ENCODE results near the gene NTRK2.

NTRK2 gene

DNA sequence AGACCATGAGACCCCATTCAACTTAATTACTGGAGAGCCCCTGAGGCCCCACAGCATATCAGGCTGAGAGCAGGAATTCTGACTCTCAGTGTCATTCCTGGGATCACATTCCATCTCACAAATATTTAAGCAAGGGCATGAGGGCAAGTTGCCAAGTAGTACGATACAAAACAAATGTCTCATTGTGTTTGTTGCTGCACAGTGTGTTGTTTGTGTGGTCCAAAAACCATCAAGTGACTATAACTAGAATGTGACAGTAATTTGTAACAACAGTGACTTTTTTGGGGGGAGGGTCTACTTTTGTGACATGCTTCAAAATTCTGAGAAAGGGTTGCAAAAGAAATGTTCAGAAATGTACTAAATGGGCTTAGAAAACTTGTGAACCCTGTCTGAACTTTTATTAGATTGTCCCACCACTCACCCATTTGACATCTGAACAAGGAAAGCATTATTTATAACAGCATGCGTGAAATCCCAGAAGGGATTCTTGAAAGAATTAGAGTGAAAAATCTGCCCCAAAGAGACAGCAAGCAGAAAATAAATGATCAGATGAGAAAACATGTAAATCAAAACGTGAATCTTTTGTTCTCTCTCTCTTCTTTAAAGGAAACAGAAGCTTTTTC, 347.0 kb downstream of the NTRK2 start:
- Histone ChIP-seq H3K36me3 (ENCODE audit: insufficient read depth, low read length) (no peaks in the 10 kb centered on the region), H3K4me1 (ENCODE audit: insufficient read depth, low read length) (no peaks in the 10 kb centered on the region), H3K9ac (ENCODE audit: low read depth, low read length) (no peak overlapping the region), H3K27ac (ENCODE audit: low read length) (no peak overlapping the region), H4K20me1 (ENCODE audit: insufficient read depth, low read length) (no peaks in the 10 kb centered on the region), H3K4me3 (ENCODE audit: low read depth in 1 of 2, low read length in 2 of 2) (no peak overlapping the region), H3K4me2 (ENCODE audit: insufficient read depth, low read length) (no peak overlapping the region), H3K79me2 (ENCODE audit: insufficient read depth, low read length) (no peaks in the 10 kb centered on the region), H3K27me3 (ENCODE audit: insufficient read depth, low read length, poor library complexity) (no peaks in the 10 kb centered on the region), H2AFZ (ENCODE audit: low read depth, low read length) (no peak overlapping the region), H3K9me3 (ENCODE audit: insufficient read depth, low read length, severe bottlenecking) (no peaks in the 10 kb centered on the region)
- no peak for DNase-seq
- TF ChIP-seq EZH2 (IDR thresholded peaks at IDR 0.05; ENCODE audit: borderline replicate concordance, low read depth, low read length, severe bottlenecking): no peak
- TF ChIP-seq, protein P1, sequence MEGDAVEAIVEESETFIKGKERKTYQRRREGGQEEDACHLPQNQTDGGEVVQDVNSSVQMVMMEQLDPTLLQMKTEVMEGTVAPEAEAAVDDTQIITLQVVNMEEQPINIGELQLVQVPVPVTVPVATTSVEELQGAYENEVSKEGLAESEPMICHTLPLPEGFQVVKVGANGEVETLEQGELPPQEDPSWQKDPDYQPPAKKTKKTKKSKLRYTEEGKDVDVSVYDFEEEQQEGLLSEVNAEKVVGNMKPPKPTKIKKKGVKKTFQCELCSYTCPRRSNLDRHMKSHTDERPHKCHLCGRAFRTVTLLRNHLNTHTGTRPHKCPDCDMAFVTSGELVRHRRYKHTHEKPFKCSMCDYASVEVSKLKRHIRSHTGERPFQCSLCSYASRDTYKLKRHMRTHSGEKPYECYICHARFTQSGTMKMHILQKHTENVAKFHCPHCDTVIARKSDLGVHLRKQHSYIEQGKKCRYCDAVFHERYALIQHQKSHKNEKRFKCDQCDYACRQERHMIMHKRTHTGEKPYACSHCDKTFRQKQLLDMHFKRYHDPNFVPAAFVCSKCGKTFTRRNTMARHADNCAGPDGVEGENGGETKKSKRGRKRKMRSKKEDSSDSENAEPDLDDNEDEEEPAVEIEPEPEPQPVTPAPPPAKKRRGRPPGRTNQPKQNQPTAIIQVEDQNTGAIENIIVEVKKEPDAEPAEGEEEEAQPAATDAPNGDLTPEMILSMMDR (IDR thresholded peaks at IDR 0.05; ENCODE audit: borderline replicate concordance, extremely low read depth, low read length, poor library complexity, severe bottlenecking): no peak
- ATAC-seq (ENCODE audit: insufficient read depth, low read depth): no peak

DNA sequence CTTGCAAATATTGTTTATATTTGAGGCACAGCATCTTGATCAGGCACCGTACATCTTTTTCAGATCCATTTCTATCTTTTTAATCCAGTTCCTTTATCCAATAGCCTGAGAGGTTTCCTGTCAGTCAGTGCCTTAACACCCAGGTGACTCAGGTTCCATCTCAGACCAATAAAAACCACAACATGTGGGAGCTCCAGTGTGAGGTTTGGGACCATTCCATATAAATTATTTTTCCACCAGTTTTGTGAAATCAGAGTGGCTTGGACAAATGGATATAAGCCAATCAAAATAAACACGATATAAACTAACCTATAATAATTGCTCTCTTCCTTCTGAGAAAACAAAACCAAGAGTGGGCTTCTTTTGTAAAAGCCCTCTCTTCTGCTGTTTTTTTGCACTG, 351.3 kb downstream of the NTRK2 start:
- Histone ChIP-seq H4K20me1 (ENCODE audit: insufficient read depth, low read length) (no peaks in the 10 kb centered on the region), H3K9me3 (ENCODE audit: insufficient read depth, low read length, severe bottlenecking) (no peaks in the 10 kb centered on the region), H3K36me3 (ENCODE audit: insufficient read depth, low read length) (no peaks in the 10 kb centered on the region), H3K9ac (ENCODE audit: low read depth, low read length) (no peak overlapping the region), H3K27ac (ENCODE audit: low read length) (no peak overlapping the region), H2AFZ (ENCODE audit: low read depth, low read length) (no peak overlapping the region), H3K79me2 (ENCODE audit: insufficient read depth, low read length) (no peaks in the 10 kb centered on the region), H3K4me3 (ENCODE audit: low read depth in 1 of 2, low read length in 2 of 2) (no peak overlapping the region), H3K4me1 (ENCODE audit: insufficient read depth, low read length) (no peaks in the 10 kb centered on the region), H3K27me3 (ENCODE audit: insufficient read depth, low read length, poor library complexity) (no peaks in the 10 kb centered on the region), H3K4me2 (ENCODE audit: insufficient read depth, low read length) (no peak overlapping the region)
- DNase-seq (no peak), ATAC-seq (ENCODE audit: insufficient read depth, low read depth) (no peak)
- TF ChIP-seq EZH2 (IDR thresholded peaks at IDR 0.05; ENCODE audit: borderline replicate concordance, low read depth, low read length, severe bottlenecking): no peak
- TF ChIP-seq, protein P1 (IDR thresholded peaks at IDR 0.05; ENCODE audit: borderline replicate concordance, extremely low read depth, low read length, poor library complexity, severe bottlenecking): no peak

DNA sequence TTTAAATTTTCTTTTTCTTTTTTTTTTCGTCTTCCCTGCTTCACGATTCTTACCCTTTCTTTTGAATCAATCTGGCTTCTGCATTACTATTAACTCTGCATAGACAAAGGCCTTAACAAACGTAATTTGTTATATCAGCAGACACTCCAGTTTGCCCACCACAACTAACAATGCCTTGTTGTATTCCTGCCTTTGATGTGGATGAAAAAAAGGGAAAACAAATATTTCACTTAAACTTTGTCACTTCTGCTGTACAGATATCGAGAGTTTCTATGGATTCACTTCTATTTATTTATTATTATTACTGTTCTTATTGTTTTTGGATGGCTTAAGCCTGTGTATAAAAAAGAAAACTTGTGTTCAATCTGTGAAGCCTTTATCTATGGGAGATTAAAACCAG, 352.2 kb downstream of the NTRK2 start:
- no peak for ATAC-seq (ENCODE audit: insufficient read depth, low read depth)
- Histone ChIP-seq H3K9me3 (ENCODE audit: insufficient read depth, low read length, severe bottlenecking) (no peaks in the 10 kb centered on the region), H3K4me2 (ENCODE audit: insufficient read depth, low read length) (no peak overlapping the region), H3K79me2 (ENCODE audit: insufficient read depth, low read length) (no peaks in the 10 kb centered on the region), H3K4me1 (ENCODE audit: insufficient read depth, low read length) (no peaks in the 10 kb centered on the region), H3K27me3 (ENCODE audit: insufficient read depth, low read length, poor library complexity) (no peaks in the 10 kb centered on the region), H4K20me1 (ENCODE audit: insufficient read depth, low read length) (no peaks in the 10 kb centered on the region), H2AFZ (ENCODE audit: low read depth, low read length) (no peak overlapping the region), H3K36me3 (ENCODE audit: insufficient read depth, low read length) (no peaks in the 10 kb centered on the region), H3K27ac (ENCODE audit: low read length) (no peak overlapping the region), H3K9ac (ENCODE audit: low read depth, low read length) (no peak overlapping the region), H3K4me3 (ENCODE audit: low read depth in 1 of 2, low read length in 2 of 2) (no peak overlapping the region)
- DNase-seq: no peak
- TF ChIP-seq, protein P1 (IDR thresholded peaks at IDR 0.05; ENCODE audit: borderline replicate concordance, extremely low read depth, low read length, poor library complexity, severe bottlenecking): no peak
- no peak for TF ChIP-seq EZH2 (IDR thresholded peaks at IDR 0.05; ENCODE audit: borderline replicate concordance, low read depth, low read length, severe bottlenecking)
